ENCODE measurements around the gene DIABLO. TPM values are rescaled to one million over a fixed set of nuclear protein-coding genes. Genes with fewer than 3 reads are reported as not detected.

DIABLO gene
- total and polyA plus RNA-seq, 9 of the 15 experiments (the other 6 are each of a cell fraction or from before 2014, with no cell fraction given), result 37.3 to 101 (median 80.1) TPM

- TF ChIP-seq ZNF134 (CRISPR knock-in tag; conservative IDR thresholded peaks at IDR 0.05) (no peak), NFATC3 (IDR thresholded peaks at IDR 0.05) (no peak), ELF1 (tag; IDR thresholded peaks at IDR 0.05) (no peak), SNRNP70 (optimal IDR thresholded peaks at IDR 0.05; ENCODE audit: low read depth, low read length) (no peak), YY1 (IDR thresholded peaks at IDR 0.05; ENCODE audit: borderline replicate concordance in 1 of 3, control insufficient read depth in 1 of 3, extremely low read depth in 1 of 3, insufficient read depth in 3 of 3, insufficient read length in 1 of 3, insufficient replicate concordance in 2 of 3, low read depth in 1 of 3, low read length in 2 of 3) (no peak)
Observed at GRCh38 chr12:122244565-122245371, 18.9 kb upstream of the DIABLO start (continued).

DNA sequence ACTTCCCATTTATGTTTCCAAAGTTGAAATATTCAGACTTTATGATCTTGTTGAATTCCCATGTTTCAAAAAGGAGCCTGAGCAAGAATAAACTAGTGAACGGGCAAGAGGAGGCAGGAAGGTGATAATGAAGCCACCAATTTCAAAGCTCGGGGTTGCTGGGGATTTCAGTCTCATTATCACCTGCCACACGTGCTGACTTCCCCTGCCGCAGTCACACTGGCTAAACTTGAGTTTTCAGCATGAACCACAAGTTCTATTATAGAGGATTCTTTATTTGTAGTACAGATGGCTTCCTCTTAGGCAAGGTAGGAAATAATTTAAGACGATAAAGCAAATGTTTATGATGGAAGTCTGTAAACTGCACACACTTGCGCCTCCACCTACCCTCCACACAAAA, 18.1 kb upstream of the DIABLO start:
- Histone ChIP-seq H3K27me3 (ENCODE audit: control insufficient read depth in 2 of 2, insufficient read depth in 2 of 2, low read length in 2 of 2) (no peaks in the 10 kb centered on the region), H2AFZ (ENCODE audit: low read depth, low read length) (no peak overlapping the region), H3K9me1 (ENCODE audit: control insufficient read depth, insufficient read depth, low read length) (no peaks in the 10 kb centered on the region), H3K4me2 (ENCODE audit: insufficient read depth, low read length) (no peak overlapping the region), H3K79me2 (ENCODE audit: control insufficient read depth, insufficient read depth, low read length) (no peaks in the 10 kb centered on the region), H3K36me3 (ENCODE audit: control insufficient read depth, insufficient read depth, low read length) (peaks cover 23% of the 10 kb centered on the region; the same call in 2 of the 3 replicates), H3K27ac (ENCODE audit: extremely low read depth, low read depth, low read length) (no peak overlapping the region), H3K4me1 (replicated peaks in 1 of 2; ENCODE audit: control insufficient read depth in 2 of 2, insufficient read depth in 2 of 2, low read length in 2 of 2) (peaks cover 2 to 9% of the 10 kb centered on the region in 2 experiments; a peak in 3 of 5 replicates), H3K4me3 (no peak overlapping the region), H3K9ac (ENCODE audit: insufficient read depth in 1 of 2, low read depth in 2 of 2, low read length in 2 of 2) (no peak overlapping the region), H3K9me3 (replicated peaks; ENCODE audit: control insufficient read depth, insufficient read depth, low read depth, low read length) (no peaks in the 10 kb centered on the region), H4K20me1 (replicated peaks; ENCODE audit: control insufficient read depth, insufficient read depth, low read length) (no peaks in the 10 kb centered on the region)
- intact Hi-C loops (cut with micrococcal nuclease) (no loop called here), in situ Hi-C loops (cut with MboI) (no loop called here)
- POLR2A ChIA-PET, result interaction anchor here (1.0 to 1.6 kb wide), 6 partner anchors 8 to 22 kb away, joined by 3 to 6 read pairs (median 3); partner anchors contain the start of gene VPS33A
- TF ChIP-seq TBP (optimal IDR thresholded peaks at IDR 0.05; ENCODE audit: low read depth, low read length), result no peak
- no peak for TF ChIP-seq RB1 (IDR thresholded peaks at IDR 0.05; ENCODE audit: low read depth)
- no peak for TF ChIP-seq EP400 (IDR thresholded peaks at IDR 0.05)
- no peak for TF ChIP-seq TFAM (CRISPR knock-in tag; conservative IDR thresholded peaks at IDR 0.05)
- TF ChIP-seq TSC22D4 (tag; IDR thresholded peaks at IDR 0.05), result no peak
- no peak for ATAC-seq
- WGBS (ENCODE audit: insufficient coverage, low coverage, missing lambda C conversion rate), result 63% methylated on average over 6 of the region's 6 CpGs
- CTCF ChIA-PET (ENCODE audit: low intra/inter-chr PET ratio), result no interaction called here
- FAIRE-seq, result no peak
- no TSS peak for BruUV-seq (replicated peaks)
- DNase-seq (ENCODE audit: extremely low read depth in 1 of 4, low spot score in 3 of 4), result no peak
